Glutamatergic neuron (in vitro differentiated cells): ENCODE results near the gene DLG1. TPM values are rescaled to one million over a fixed set of nuclear protein-coding genes. Genes with fewer than 3 reads are reported as not detected.
"Not testable (repeated sequence)": the region's sequence is repeated elsewhere in the genome, so short reads cannot be mapped to it uniquely, and the experiment has no call there.

Experiments used
- DNase-seq: peaks from one replicate; pipeline ENCODE4 v3.0.0; 2022
- H3K27ac Mint-ChIP-seq: one replicate; pipeline ENCODE4 v1.8.0; 2020; ENCODE audit warnings: mild to moderate bottlenecking, mixed read lengths, inconsistent platforms; ENCODE audit not compliant: unreplicated experiment
- H3K27me3 Mint-ChIP-seq: one replicate; pipeline ENCODE4 v1.8.0; 2020; ENCODE audit warnings: mild to moderate bottlenecking, moderate library complexity, mixed read lengths, inconsistent platforms; ENCODE audit not compliant: unreplicated experiment
- H3K36me3 Mint-ChIP-seq: one replicate; pipeline ENCODE4 v1.8.0; 2020; ENCODE audit warnings: mild to moderate bottlenecking, mixed read lengths, inconsistent platforms; ENCODE audit not compliant: unreplicated experiment
- H3K4me1 Mint-ChIP-seq: one replicate; pipeline ENCODE4 v1.8.0; 2020; ENCODE audit warnings: mild to moderate bottlenecking, low read depth, mixed read lengths, inconsistent platforms; ENCODE audit not compliant: unreplicated experiment
- H3K4me3 Mint-ChIP-seq: one replicate; pipeline ENCODE4 v1.8.0; 2020; ENCODE audit warnings: mild to moderate bottlenecking, mixed read lengths, inconsistent platforms; ENCODE audit not compliant: unreplicated experiment
- H3K9me3 Mint-ChIP-seq: one replicate; pipeline ENCODE4 v1.8.0; 2020; ENCODE audit warnings: mild to moderate bottlenecking, moderate library complexity, mixed read lengths, inconsistent platforms; ENCODE audit not compliant: unreplicated experiment
- total RNA-seq: library from RNA; stranded (reverse); fragmentation: NEBNext Ultra II Directional; extraction: Animal tissue kit (Norgen Biotek cat#: 25700); gene quantifications from one replicate; pipeline ENCODE4 v1.2.1, GENCODE V29; 2021; ENCODE audit not compliant: unreplicated experiment
- TF ChIP-seq, protein P1 (sequence below): fragments of 200-600 bp; sonication (generic); IDR thresholded peaks from one replicate; pipeline ENCODE4 v1.5.0; 2021; ENCODE audit not compliant: partially characterized antibody, unreplicated experiment

The DLG1 gene
- total RNA-seq, 1 donor from 2014 or later, result 66.0 TPM

DNA sequence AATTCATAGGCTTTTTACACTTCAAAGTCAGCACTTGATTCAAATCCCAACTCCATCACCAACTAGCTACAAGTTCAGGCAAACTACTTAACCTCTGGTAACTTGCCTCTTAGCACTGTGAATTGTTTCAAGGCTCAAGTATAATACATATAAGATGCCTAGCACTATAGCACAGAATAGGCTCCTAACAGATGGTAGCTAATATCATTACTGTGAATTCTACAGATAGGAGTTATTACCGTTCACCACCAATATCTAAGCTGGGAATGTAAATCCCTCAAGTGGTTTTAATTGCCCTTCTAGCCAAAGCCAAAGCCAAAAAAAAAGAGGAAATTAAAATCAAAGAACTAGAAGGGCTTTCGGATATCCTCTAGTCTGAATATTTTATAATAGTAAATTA, 15.4 kb downstream of the DLG1 start:
- TF ChIP-seq, protein P1, sequence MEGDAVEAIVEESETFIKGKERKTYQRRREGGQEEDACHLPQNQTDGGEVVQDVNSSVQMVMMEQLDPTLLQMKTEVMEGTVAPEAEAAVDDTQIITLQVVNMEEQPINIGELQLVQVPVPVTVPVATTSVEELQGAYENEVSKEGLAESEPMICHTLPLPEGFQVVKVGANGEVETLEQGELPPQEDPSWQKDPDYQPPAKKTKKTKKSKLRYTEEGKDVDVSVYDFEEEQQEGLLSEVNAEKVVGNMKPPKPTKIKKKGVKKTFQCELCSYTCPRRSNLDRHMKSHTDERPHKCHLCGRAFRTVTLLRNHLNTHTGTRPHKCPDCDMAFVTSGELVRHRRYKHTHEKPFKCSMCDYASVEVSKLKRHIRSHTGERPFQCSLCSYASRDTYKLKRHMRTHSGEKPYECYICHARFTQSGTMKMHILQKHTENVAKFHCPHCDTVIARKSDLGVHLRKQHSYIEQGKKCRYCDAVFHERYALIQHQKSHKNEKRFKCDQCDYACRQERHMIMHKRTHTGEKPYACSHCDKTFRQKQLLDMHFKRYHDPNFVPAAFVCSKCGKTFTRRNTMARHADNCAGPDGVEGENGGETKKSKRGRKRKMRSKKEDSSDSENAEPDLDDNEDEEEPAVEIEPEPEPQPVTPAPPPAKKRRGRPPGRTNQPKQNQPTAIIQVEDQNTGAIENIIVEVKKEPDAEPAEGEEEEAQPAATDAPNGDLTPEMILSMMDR, result no peak
- Mint-ChIP-seq H3K4me3 (no peak overlapping the region), H3K27me3 (no peaks in the 10 kb centered on the region), H3K9me3 (no peaks in the 10 kb centered on the region), H3K4me1 (no peaks in the 10 kb centered on the region), H3K27ac (no peak overlapping the region), H3K36me3 (peaks cover 6% of the 10 kb centered on the region)
- DNase-seq, result no peak

DNA sequence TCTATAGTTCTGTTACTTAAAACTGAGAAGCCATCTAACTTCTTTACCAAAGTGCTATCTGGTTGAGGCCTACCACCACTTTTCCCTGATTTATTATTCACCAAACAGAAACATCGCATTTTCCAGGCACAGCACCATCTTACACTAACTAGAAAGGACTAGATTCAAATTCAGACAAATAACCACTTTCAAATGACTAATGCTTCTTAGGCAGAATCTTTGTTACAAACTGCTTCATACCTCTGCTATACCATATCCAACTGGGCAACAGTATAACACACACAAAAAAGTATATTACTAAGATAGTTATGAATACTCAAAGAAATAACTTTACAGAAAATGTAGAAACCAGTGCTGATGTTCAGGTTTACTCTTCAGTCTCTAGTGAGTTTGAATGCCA, 16.6 kb downstream of the DLG1 start:
- H3K27me3 Mint-ChIP-seq, result no peaks in the 10 kb centered on the region
- no peaks in the 10 kb centered on the region for H3K9me3 Mint-ChIP-seq
- TF ChIP-seq, protein P1, result no peak
- H3K4me3 Mint-ChIP-seq, result no peak overlapping the region
- H3K36me3 Mint-ChIP-seq, result peaks cover 6% of the 10 kb centered on the region
- no peak overlapping the region for H3K27ac Mint-ChIP-seq
- no peak for DNase-seq
- no peaks in the 10 kb centered on the region for H3K4me1 Mint-ChIP-seq

DNA sequence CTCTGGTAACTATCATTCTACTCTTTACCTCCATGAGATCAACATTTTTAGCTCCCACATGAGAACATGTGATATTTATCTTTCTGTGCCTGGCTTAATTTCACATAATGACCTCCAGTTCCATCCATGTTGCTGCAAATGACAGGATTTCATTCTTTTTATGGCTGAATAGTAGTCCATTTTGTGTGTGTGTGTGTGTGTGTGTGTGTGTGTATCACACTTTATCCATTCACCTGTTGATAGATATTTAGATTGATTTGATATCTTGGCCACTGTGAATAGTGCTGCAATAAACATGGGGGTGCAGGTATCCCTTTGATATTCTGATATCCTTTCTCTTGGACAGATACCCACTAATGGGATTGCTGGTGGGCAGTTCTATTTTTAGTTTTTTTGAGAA, 18.3 kb downstream of the DLG1 start:
- TF ChIP-seq, protein P1, result no peak
- Mint-ChIP-seq H3K27me3 (no peaks in the 10 kb centered on the region), H3K36me3 (no peaks in the 10 kb centered on the region), H3K4me1 (no peaks in the 10 kb centered on the region), H3K27ac (no peak overlapping the region), H3K9me3 (no peaks in the 10 kb centered on the region), H3K4me3 (no peak overlapping the region)
- DNase-seq, result no peak

DNA sequence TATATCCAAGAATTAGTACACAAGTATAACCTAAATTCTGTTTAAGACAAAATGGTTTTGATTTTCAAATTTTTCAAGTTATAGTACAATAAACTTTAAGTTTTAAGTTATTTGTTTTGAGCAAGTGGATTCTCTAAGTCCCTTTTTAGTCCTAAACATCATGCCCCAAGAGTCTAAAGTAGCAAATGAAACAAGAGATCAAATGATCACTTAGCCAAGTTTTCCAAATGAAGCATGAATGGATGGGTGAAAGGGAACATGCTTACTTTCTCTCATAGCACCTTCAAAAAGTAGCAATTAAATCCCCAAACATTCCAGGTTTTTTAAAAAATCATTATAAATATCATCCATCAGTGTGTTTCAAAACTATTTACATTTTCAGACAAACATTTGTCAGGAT, 19.5 kb downstream of the DLG1 start:
- H3K27ac Mint-ChIP-seq, result no peak overlapping the region
- H3K4me1 Mint-ChIP-seq, result no peaks in the 10 kb centered on the region
- no peaks in the 10 kb centered on the region for H3K36me3 Mint-ChIP-seq
- TF ChIP-seq, protein P1, result no peak
- no peaks in the 10 kb centered on the region for H3K9me3 Mint-ChIP-seq
- DNase-seq, result no peak
- H3K27me3 Mint-ChIP-seq, result no peaks in the 10 kb centered on the region
- no peak overlapping the region for H3K4me3 Mint-ChIP-seq

DNA sequence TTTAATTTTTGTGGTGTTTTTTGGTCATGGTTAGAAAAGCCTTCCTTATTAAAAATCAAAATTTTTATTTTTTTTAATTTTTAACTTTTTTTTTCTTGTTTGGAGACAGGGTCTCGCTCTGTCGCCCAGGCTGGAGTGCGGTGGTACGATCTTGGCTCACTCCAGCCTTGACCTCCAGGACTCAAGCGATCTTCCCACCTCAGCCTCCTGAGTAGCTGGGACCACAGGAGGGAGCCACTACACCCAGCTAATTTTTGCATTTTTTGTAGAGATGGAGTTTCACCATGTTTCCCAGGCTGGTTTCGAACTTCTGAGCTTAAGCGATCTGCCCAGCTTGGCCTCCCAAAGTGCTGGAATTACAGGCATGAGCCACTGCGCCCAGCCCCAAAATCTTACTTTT, 21.6 kb downstream of the DLG1 start:
- H3K9me3 Mint-ChIP-seq, H3K36me3 Mint-ChIP-seq, H3K4me1 Mint-ChIP-seq, H3K27me3 Mint-ChIP-seq, DNase-seq, H3K4me3 Mint-ChIP-seq, H3K27ac Mint-ChIP-seq: not testable (repeated sequence)
